GM12873 (cell line): Measurements from ENCODE around the gene SELENOM.

ENCODE experiments used
- CTCF ChIP-seq: IDR thresholded peaks from 2 replicates; pipeline ENCODE4 v1.5.1; 2012; ENCODE audit warnings: low read depth, mild to moderate bottlenecking, moderate library complexity, low read length, control low read depth; ENCODE audit not compliant: insufficient read depth; ENCODE audit errors: missing control alignments

The SELENOM gene

GRCh38 chr22:31139866-31140716 is 32.7 kb upstream of the SELENOM start, which contains the start of gene PLA2G3:
TSS of gene PLA2G3 (minus strand) at chr22:31140508. CDS start at chr22:31140354, 154 bp downstream.
- no peak for TF ChIP-seq CTCF

DNA sequence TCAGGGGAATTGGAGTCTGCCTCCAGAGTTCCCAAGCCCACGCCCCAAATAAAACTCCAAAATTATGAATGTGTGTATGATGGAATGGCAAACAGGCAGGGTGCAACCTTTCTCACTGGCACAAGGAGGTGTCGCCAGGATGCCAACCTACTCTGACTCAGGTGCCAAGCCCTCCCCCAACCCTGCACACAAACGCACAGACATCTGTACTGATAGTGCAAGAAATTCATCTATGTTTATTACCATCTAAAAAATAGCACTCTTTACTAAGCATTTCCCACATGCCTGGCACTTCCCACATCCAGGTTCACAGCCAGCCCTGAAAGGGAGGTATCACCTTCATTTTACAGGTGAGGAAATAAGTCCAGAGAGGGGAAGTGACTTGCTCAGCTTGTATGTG is 31.7 kb upstream of the SELENOM start:
- no peak for TF ChIP-seq CTCF

DNA sequence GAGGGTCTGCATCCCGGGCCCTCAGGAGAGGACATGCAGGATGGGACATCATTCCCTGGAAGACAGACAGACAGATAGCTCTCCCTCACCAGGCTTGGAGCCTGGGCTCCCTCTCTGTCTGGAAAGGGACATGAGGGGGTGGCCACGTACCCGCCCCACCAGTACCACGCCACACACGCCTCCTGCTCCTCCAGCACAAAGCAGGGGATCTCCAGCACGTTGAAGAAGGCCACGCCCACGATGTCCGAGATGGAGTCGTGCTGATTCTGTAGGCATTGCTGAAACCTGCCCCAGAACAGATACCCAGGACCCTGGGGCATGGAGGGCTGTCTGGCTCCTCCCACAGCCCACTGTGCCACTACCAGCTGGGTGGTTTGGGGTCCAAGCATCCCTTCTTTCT is 30.8 kb upstream of the SELENOM start:
- TF ChIP-seq CTCF = no peak

- TF ChIP-seq CTCF = no peak
These were observed 30.4 kb upstream of the SELENOM start for GRCh38 chr22:31137721-31138120.

- TF ChIP-seq CTCF = no peak
These were observed 29.3 kb upstream of the SELENOM start for GRCh38 chr22:31136711-31137110.

GRCh38 chr22:31136155-31136554 is 28.8 kb upstream of the SELENOM start:
- TF ChIP-seq CTCF = no peak

DNA sequence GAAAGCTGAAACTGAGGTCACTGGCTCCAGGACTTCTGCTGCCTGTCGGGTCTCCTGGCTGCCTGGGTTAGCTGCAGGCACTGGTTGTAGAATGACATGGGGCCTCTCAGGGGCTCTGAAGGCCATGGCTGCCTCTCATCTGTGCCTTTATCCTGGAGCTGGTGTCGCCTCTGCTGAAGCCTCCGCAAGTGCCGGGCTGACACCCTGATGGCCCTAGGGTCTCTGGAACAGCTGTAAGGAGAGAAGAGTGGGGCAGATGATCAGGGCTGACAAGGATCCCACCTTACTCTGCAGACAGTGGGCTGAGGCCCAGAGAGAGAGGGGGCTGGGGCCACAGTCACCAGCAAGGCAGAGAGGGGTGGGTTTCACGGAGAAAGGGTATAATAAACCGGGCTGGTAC is 28.3 kb upstream of the SELENOM start:
- TF ChIP-seq CTCF = no peak
